H9 (cell line): ENCODE results near the gene OR4N2. TPM values are rescaled to one million over a fixed set of nuclear protein-coding genes. Genes with fewer than 3 reads are reported as not detected.
"Not testable (repeated sequence)": the region's sequence is repeated elsewhere in the genome, so short reads cannot be mapped to it uniquely, and the experiment has no call there.

Experiments
- DNase-seq: peaks from one replicate; pipeline ENCODE4 v3.0.0-alpha.2; 2017
- H2AFZ ChIP-seq: one replicate; pipeline ENCODE4 v1.6.1; 2013; ENCODE audit warnings: mild to moderate bottlenecking, low read length, control low read depth, moderate library complexity
- H2AK5ac ChIP-seq: 2 replicates; pipeline ENCODE4 v1.6.1; 2013; ENCODE audit warnings: low read length, control low read depth, mixed read lengths; ENCODE audit not compliant: insufficient read length
- H2BK120ac ChIP-seq: one replicate; pipeline ENCODE4 v1.6.1; 2013; ENCODE audit warnings: low read depth, mild to moderate bottlenecking, low read length, control low read depth, inconsistent platforms; ENCODE audit not compliant: poor library complexity, severe bottlenecking
- H2BK12ac ChIP-seq: 2 replicates; pipeline ENCODE4 v1.6.1; 2013; ENCODE audit warnings: low read length, control low read depth, mixed read lengths, low read depth; ENCODE audit not compliant: insufficient read length
- H2BK15ac ChIP-seq: 2 replicates; pipeline ENCODE4 v1.6.1; 2013; ENCODE audit warnings: low read depth, low read length, control low read depth
- H2BK20ac ChIP-seq: one replicate; pipeline ENCODE4 v1.6.1; 2013; ENCODE audit warnings: low read depth, mild to moderate bottlenecking, low read length, control low read depth, inconsistent platforms; ENCODE audit not compliant: poor library complexity, severe bottlenecking
- H2BK5ac ChIP-seq: 2 replicates; pipeline ENCODE4 v1.6.1; 2013; ENCODE audit warnings: low read length, control low read depth, mixed read lengths; ENCODE audit not compliant: insufficient read length
- H3K14ac ChIP-seq: 2 replicates; pipeline ENCODE4 v1.6.1; 2013; ENCODE audit warnings: low read length, control low read depth; ENCODE audit not compliant: insufficient read depth
- H3K18ac ChIP-seq: 2 replicates; pipeline ENCODE4 v1.6.1; 2013; ENCODE audit warnings: low read depth, mild to moderate bottlenecking, mixed read lengths, low read length, control low read depth; ENCODE audit not compliant: insufficient read length
- H3K23ac ChIP-seq: 2 replicates; pipeline ENCODE4 v1.6.1; 2013; ENCODE audit warnings: low read length, control low read depth, mixed read lengths, low read depth; ENCODE audit not compliant: insufficient read length
- H3K23me2 ChIP-seq: 2 replicates; pipeline ENCODE4 v1.6.1; 2013; ENCODE audit warnings: low read depth, mild to moderate bottlenecking, mixed read lengths, low read length, control low read depth; ENCODE audit not compliant: insufficient read length, poor library complexity, severe bottlenecking
- H3K27ac ChIP-seq: 2 replicates; pipeline ENCODE4 v1.5.1; 2013; ENCODE audit warnings: low read length, control low read depth, mixed read lengths, low read depth; ENCODE audit not compliant: insufficient read length
- H3K27me3 ChIP-seq: 2 replicates; pipeline ENCODE4 v1.6.1; 2013; ENCODE audit warnings: low read length, control low read depth, inconsistent platforms; ENCODE audit not compliant: insufficient read depth
- H3K4ac ChIP-seq: 2 replicates; pipeline ENCODE4 v1.6.1; 2013; ENCODE audit warnings: low read depth, mild to moderate bottlenecking, control low read depth, inconsistent platforms, low read length, moderate library complexity
- H3K4me1 ChIP-seq: 2 replicates; pipeline ENCODE4 v1.6.1; 2013; ENCODE audit warnings: low read length, control low read depth, inconsistent platforms; ENCODE audit not compliant: insufficient read depth
- H3K4me2 ChIP-seq: 2 replicates; pipeline ENCODE4 v1.6.1; 2013; ENCODE audit warnings: low read length, control low read depth, mixed read lengths; ENCODE audit not compliant: insufficient read length, insufficient read depth
- H3K56ac ChIP-seq: 2 replicates; pipeline ENCODE4 v1.6.1; 2013; ENCODE audit warnings: low read depth, mild to moderate bottlenecking, mixed read lengths, low read length, control low read depth; ENCODE audit not compliant: insufficient read length
- H3K79me1 ChIP-seq: 2 replicates; pipeline ENCODE4 v1.6.1; 2013; ENCODE audit warnings: low read depth, mild to moderate bottlenecking, moderate library complexity, low read length, control low read depth, inconsistent platforms; ENCODE audit not compliant: insufficient read depth, poor library complexity, severe bottlenecking
- H3K79me2 ChIP-seq: 2 replicates; pipeline ENCODE4 v1.6.1; 2013; ENCODE audit warnings: low read length, control low read depth, inconsistent platforms; ENCODE audit not compliant: insufficient read depth
- H3K9ac ChIP-seq: 2 replicates; pipeline ENCODE4 v1.6.1; 2013; ENCODE audit warnings: low read length, control low read depth, mixed read lengths; ENCODE audit not compliant: insufficient read length; ENCODE audit errors: extremely low read depth
- H3K9me3 ChIP-seq: one replicate; pipeline ENCODE4 v1.6.1; 2013; ENCODE audit warnings: low read depth, low read length, inconsistent platforms; ENCODE audit not compliant: control insufficient read depth
- H3T11ph ChIP-seq: one replicate; pipeline ENCODE4 v1.6.1; 2013; ENCODE audit warnings: mild to moderate bottlenecking, low read length, control low read depth, inconsistent platforms
- H4K20me1 ChIP-seq: one replicate; pipeline ENCODE4 v1.6.1; 2013; ENCODE audit not compliant: control insufficient read depth, insufficient read length, insufficient read depth
- H4K5ac ChIP-seq: 2 replicates; pipeline ENCODE4 v1.6.1; 2013; ENCODE audit warnings: low read depth, mild to moderate bottlenecking, mixed read lengths, low read length, control low read depth; ENCODE audit not compliant: insufficient read length
- H4K8ac ChIP-seq: replicated peaks from 2 replicates; pipeline ENCODE4 v1.6.1; 2013; ENCODE audit warnings: low read length, control low read depth, mixed read lengths, low read depth; ENCODE audit not compliant: insufficient read length
- H4K91ac ChIP-seq: 2 replicates; pipeline ENCODE4 v1.6.1; 2013; ENCODE audit warnings: low read depth, mild to moderate bottlenecking, moderate library complexity, mixed read lengths, low read length, control low read depth; ENCODE audit not compliant: insufficient read length
- H3K27ac Mint-ChIP-seq, 3 experiments: 2 replicates in 2 of 3; 3 replicates in 1 of 3; pipeline ENCODE4 v1.8.0; 2020 to 2021; ENCODE audit warnings: mixed read lengths in 3 of 3, mild to moderate bottlenecking in 1 of 3, moderate library complexity in 1 of 3
- H3K27me3 Mint-ChIP-seq: 2 replicates; pipeline ENCODE4 v1.8.0; 2021; ENCODE audit warnings: low read depth, mild to moderate bottlenecking, moderate library complexity, mixed read lengths
- H3K36me3 Mint-ChIP-seq, 3 experiments: 2 replicates in 2 of 3; 3 replicates in 1 of 3; pipeline ENCODE4 v1.8.0; 2020 to 2021; ENCODE audit warnings: low read depth in 3 of 3, mixed read lengths in 3 of 3; ENCODE audit not compliant: insufficient read depth in 1 of 3
- H3K4me1 Mint-ChIP-seq, 2 experiments: 2 replicates each; pipeline ENCODE4 v1.8.0; 2020; ENCODE audit warnings: mixed read lengths in 2 of 2
- H3K4me3 Mint-ChIP-seq, 2 experiments: 2 replicates in 1 of 2; 3 replicates in 1 of 2; pipeline ENCODE4 v1.8.0; 2020 to 2021; ENCODE audit warnings: mild to moderate bottlenecking in 2 of 2, mixed read lengths in 2 of 2, moderate library complexity in 1 of 2
- H3K9me3 Mint-ChIP-seq, 2 experiments: 2 replicates in 1 of 2; 3 replicates in 1 of 2; pipeline ENCODE4 v1.8.0; 2020; ENCODE audit warnings: mild to moderate bottlenecking in 2 of 2, mixed read lengths in 2 of 2, moderate library complexity in 1 of 2
- CTCF ChIP-seq: fragments of 200-600 bp; sonication (generic); conservative IDR thresholded peaks from 3 replicates; pipeline ENCODE4 v1.8.0; 2021; ENCODE audit warnings: antibody characterized with exemption, mild to moderate bottlenecking
- WGBS: extraction: QIAGEN DNeasy Blood & Tissue Kit; methylation state at CpG from one replicate; pipeline ENCODE4 v1.1.7; 2013; ENCODE audit warnings: missing lambda C conversion rate, low lambda C conversion rate, mixed read lengths; ENCODE audit not compliant: insufficient read length; ENCODE audit errors: extremely low coverage; 5-methylcytosine and 5-hydroxymethylcytosine counted together
- total RNA-seq: library from RNA; stranded (reverse); gene quantifications from 2 replicates; pipeline ENCODE4 v1.2.1, GENCODE V29; 2021

The OR4N2 gene
- total RNA-seq, 1 experiment from 2014 or later, result not detected

- H4K5ac ChIP-seq, result no peak overlapping the region
Measured at GRCh38 chr14:19754172-19754571, 49.4 kb upstream of the OR4N2 start.

GRCh38 chr14:19771491-19771890 is 32.1 kb upstream of the OR4N2 start:
- not testable (repeated sequence) for H3T11ph ChIP-seq, H3K27ac Mint-ChIP-seq, H2BK20ac ChIP-seq, H2BK5ac ChIP-seq, H4K91ac ChIP-seq, H3K79me2 ChIP-seq, H3K4me2 ChIP-seq, H3K79me1 ChIP-seq, H3K27ac ChIP-seq, H4K20me1 ChIP-seq, H3K23ac ChIP-seq, H3K56ac ChIP-seq, H4K5ac ChIP-seq, H2AFZ ChIP-seq, H2BK12ac ChIP-seq, H2BK120ac ChIP-seq, DNase-seq, H3K4me1 ChIP-seq, H3K23me2 ChIP-seq, H2AK5ac ChIP-seq, H3K14ac ChIP-seq, H3K18ac ChIP-seq, H3K4me3 Mint-ChIP-seq, H3K27me3 ChIP-seq, H3K27me3 Mint-ChIP-seq, H3K4me1 Mint-ChIP-seq, H2BK15ac ChIP-seq, H3K9ac ChIP-seq, H4K8ac ChIP-seq, H3K4ac ChIP-seq
- H3K9me3 ChIP-seq, result peaks cover 67% of the 10 kb centered on the region
- Mint-ChIP-seq H3K36me3 (peaks cover 18 to 68% (median 19%) of the 10 kb centered on the region in 3 experiments), H3K9me3 (peaks cover 95 to 96% of the 10 kb centered on the region in 2 experiments)
- no CpG with 5 or more reads among the region's 3 CpGs for WGBS

More at GRCh38 chr14:19754172-19754571, 49.4 kb upstream of the OR4N2 start:
- Histone ChIP-seq H3K79me1 (no peaks in the 10 kb centered on the region), H3K79me2 (no peaks in the 10 kb centered on the region), H2BK5ac (no peak overlapping the region), H2AK5ac (no peak overlapping the region), H4K8ac (no peak overlapping the region), H3T11ph (no peak overlapping the region), H2BK15ac (no peak overlapping the region), H3K4me2 (no peak overlapping the region), H2AFZ (no peak overlapping the region), H4K91ac (no peak overlapping the region), H4K20me1 (no peaks in the 10 kb centered on the region), H3K9me3 (peaks cover 84% of the 10 kb centered on the region), H3K23ac (no peak overlapping the region), H3K56ac (no peak overlapping the region), H2BK120ac (no peak overlapping the region), H3K18ac (no peak overlapping the region), H2BK20ac (no peak overlapping the region), H3K23me2 (no peaks in the 10 kb centered on the region), H2BK12ac (no peak overlapping the region), H3K9ac (no peak overlapping the region), H3K4me1 (no peaks in the 10 kb centered on the region), H3K4ac (no peak overlapping the region), H3K14ac (no peak overlapping the region), H3K27me3 (no peaks in the 10 kb centered on the region), H3K27ac (no peak overlapping the region)
- H3K9me3 Mint-ChIP-seq, result peaks cover 37 to 46% of the 10 kb centered on the region in 2 experiments
- no peak for TF ChIP-seq CTCF
- H3K27ac Mint-ChIP-seq, result no peak overlapping the region
- H3K4me1 Mint-ChIP-seq, result no peaks in the 10 kb centered on the region
- H3K27me3 Mint-ChIP-seq, result no peaks in the 10 kb centered on the region
- WGBS, result no CpG with 5 or more reads among the region's 2 CpGs
- peaks cover 7 to 17% (median 9%) of the 10 kb centered on the region in 3 experiments; a peak in 5 of 7 replicates for H3K36me3 Mint-ChIP-seq
- no peak overlapping the region for H3K4me3 Mint-ChIP-seq
- DNase-seq, result no peak
